ENCODE data around the gene UTS2R. TPM values are rescaled to one million over a fixed set of nuclear protein-coding genes. Genes with fewer than 3 reads are reported as not detected.

UTS2R gene
- total and polyA plus RNA-seq, 2 of the 4 experiments (the other 2 are of a cell fraction), result not detected

GRCh38 chr17:82350182-82351030, 21.2 kb upstream of the UTS2R start (continued):
- no peak for TF ChIP-seq SMC3 (IDR thresholded peaks at IDR 0.05; ENCODE audit: low read depth, low read length)

DNA sequence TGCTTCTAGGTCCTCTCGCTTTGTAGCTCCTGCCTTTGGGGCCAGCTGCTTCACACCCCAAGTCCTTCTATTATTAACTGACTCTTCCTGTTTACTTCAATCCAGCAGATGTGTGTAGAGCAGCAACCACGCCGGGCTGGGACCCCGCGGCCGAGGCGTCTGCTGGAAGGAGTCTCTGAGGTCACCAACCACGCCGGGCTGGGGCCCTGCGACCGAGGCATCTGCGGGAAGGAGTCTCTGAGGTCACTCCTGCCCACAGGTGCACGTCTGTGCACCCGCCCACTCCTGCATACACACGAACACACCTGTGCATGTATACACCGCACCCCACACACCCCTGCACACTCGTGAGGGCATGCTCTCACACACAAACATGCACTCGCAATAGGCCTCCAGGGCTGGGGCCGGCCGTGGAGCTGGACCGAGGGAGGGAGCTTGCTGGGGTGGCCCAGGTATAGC, 20.3 kb upstream of the UTS2R start:
- Histone ChIP-seq H3K14ac (replicated peaks; ENCODE audit: low read depth, low read length) (no peak overlapping the region), H3K56ac (ENCODE audit: extremely low read depth, insufficient read depth, low read length) (no peak overlapping the region), H3K79me1 (ENCODE audit: low read depth in 1 of 2, low read length in 2 of 2) (no peaks in the 10 kb centered on the region), H3K27me3 (ENCODE audit: control insufficient read depth, insufficient read depth, low read length) (peaks cover 23% of the 10 kb centered on the region), H4K91ac (ENCODE audit: insufficient read depth, low read depth, low read length) (no peak overlapping the region), H3K9me3 (ENCODE audit: control insufficient read depth, insufficient read depth, low read length) (no peaks in the 10 kb centered on the region), H3K4me2 (ENCODE audit: low read depth, low read length) (no peak overlapping the region), H3K4me3 (ENCODE audit: insufficient read depth, low read depth, low read length) (no peak overlapping the region), H3K23ac (ENCODE audit: low read depth, low read length) (no peak overlapping the region), H2BK15ac (ENCODE audit: low read depth, low read length) (no peak overlapping the region), H2BK120ac (ENCODE audit: low read depth, low read length) (no peak overlapping the region), H2AFZ (replicated peaks; ENCODE audit: low read length, poor library complexity) (no peak overlapping the region), H2BK20ac (ENCODE audit: low read depth, low read length) (no peak overlapping the region), H3K36me3 (ENCODE audit: control insufficient read depth, insufficient read depth, low read length) (no peaks in the 10 kb centered on the region), H4K5ac (ENCODE audit: low read depth, low read length) (no peak overlapping the region), H3K18ac (ENCODE audit: low read depth, low read length) (no peak overlapping the region), H4K20me1 (ENCODE audit: insufficient read depth, low read length) (peaks cover 7% of the 10 kb centered on the region; the same call in 1 of the 2 replicates), H3K4ac (ENCODE audit: low read depth, low read length) (no peak overlapping the region), H3K9ac (ENCODE audit: low read depth, low read length) (no peak overlapping the region), H2AK9ac (replicated peaks; ENCODE audit: low read depth, low read length, poor library complexity) (no peak overlapping the region), H2AK5ac (ENCODE audit: low read depth, low read length) (no peak overlapping the region), H3K4me1 (ENCODE audit: control insufficient read depth, insufficient read depth, low read length) (peaks cover 5% of the 10 kb centered on the region; the same call in 1 of the 2 replicates), H3K9me1 (ENCODE audit: insufficient read depth, low read length) (no peaks in the 10 kb centered on the region), H4K8ac (ENCODE audit: low read depth in 2 of 2, low read length in 2 of 2) (no peak overlapping the region), H3K27ac (ENCODE audit: insufficient read depth, low read length) (no peak overlapping the region), H2BK5ac (ENCODE audit: low read depth, low read length, poor library complexity, severe bottlenecking) (no peak overlapping the region)
- BruUV-seq (replicated peaks), result no TSS peak
- DNase-seq (no peak), ATAC-seq (ENCODE audit: low read depth) (no peak)
- intact Hi-C loops (cut with micrococcal nuclease), result loop anchor here (1.0 kb wide), 1 partner anchor 143 kb away; no protein-coding TSS in a partner anchor
- ChIA-PET POLR2A (ENCODE audit: unreplicated experiment) (no interaction called here), CTCF (no interaction called here)
- in situ Hi-C loops (cut with MboI; ENCODE audit: low sequenced_read_pairs), result loop anchor here (5.0 to 10.0 kb wide), 3 partner anchors 56 to 424 kb away; no protein-coding TSS in a partner anchor
- dilution Hi-C loops (cut with HindIII; ENCODE audit: low sequenced_read_pairs, unreplicated experiment), result no loop called here
- 50% methylated on average over 1 of the region's 21 CpGs; no CpG with 5 or more reads in 1 of the 2 experiments for WGBS, 2 experiments (ENCODE audit: extremely low coverage in 2 of 2, insufficient read length in 1 of 2)
- no peak for TF ChIP-seq CTCF (conservative IDR thresholded peaks at IDR 0.05; ENCODE audit: low read depth, low read length)
- no peak for TF ChIP-seq RAD21 (IDR thresholded peaks at IDR 0.05; ENCODE audit: low read length)
- TF ChIP-seq CHD1 (IDR thresholded peaks at IDR 0.05; ENCODE audit: low read depth, low read length), result no peak
- TF ChIP-seq MAFK (IDR thresholded peaks at IDR 0.05; ENCODE audit: low read depth, low read length), result no peak
- TF ChIP-seq RFX5 (IDR thresholded peaks at IDR 0.05; ENCODE audit: low read depth, low read length), result no peak
- TF ChIP-seq BHLHE40 (IDR thresholded peaks at IDR 0.05; ENCODE audit: low read depth, low read length), result no peak
- TF ChIP-seq, protein P1, sequence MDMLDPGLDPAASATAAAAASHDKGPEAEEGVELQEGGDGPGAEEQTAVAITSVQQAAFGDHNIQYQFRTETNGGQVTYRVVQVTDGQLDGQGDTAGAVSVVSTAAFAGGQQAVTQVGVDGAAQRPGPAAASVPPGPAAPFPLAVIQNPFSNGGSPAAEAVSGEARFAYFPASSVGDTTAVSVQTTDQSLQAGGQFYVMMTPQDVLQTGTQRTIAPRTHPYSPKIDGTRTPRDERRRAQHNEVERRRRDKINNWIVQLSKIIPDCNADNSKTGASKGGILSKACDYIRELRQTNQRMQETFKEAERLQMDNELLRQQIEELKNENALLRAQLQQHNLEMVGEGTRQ (IDR thresholded peaks at IDR 0.05; ENCODE audit: low read depth, low read length), result no peak
- no peak for TF ChIP-seq CEBPB (IDR thresholded peaks at IDR 0.05; ENCODE audit: low read depth, low read length)
- no peak for TF ChIP-seq FOS (IDR thresholded peaks at IDR 0.05; ENCODE audit: low read depth, low read length)
- TF ChIP-seq POLR2A (IDR thresholded peaks at IDR 0.05; ENCODE audit: low read depth, low read length), result no peak
- TF ChIP-seq ELK1 (IDR thresholded peaks at IDR 0.05; ENCODE audit: borderline replicate concordance, low read depth, low read length), result no peak
- TF ChIP-seq NFE2L2 (IDR thresholded peaks at IDR 0.05; ENCODE audit: low read depth, low read length), result no peak
- TF ChIP-seq SMC3 (IDR thresholded peaks at IDR 0.05; ENCODE audit: low read depth, low read length), result no peak

Measured in IMR-90 (cell line).